Activated T-helper 1 cell treated with anti-CD3 and anti-CD28 coated beads, Interleukin-12 subunit alpha, Interleukin-12 subunit beta, Interleukin-2, Interleukin-4 antibody, amounts not matched to agents 30 ng/mL and 10 ng/mL and 1 ng/mL, durations not matched to agents 14 hours and 24 hours and 36 hours (primary cell): ENCODE results near the gene TSPAN11. TPM values are rescaled to one million over a fixed set of nuclear protein-coding genes. Genes with fewer than 3 reads are reported as not detected.

Experiments
- DNase-seq: peaks from one replicate; pipeline ENCODE4 v3.0.0; 2021; ENCODE audit warnings: low spot score
- H3K27ac Mint-ChIP-seq: one replicate; pipeline ENCODE4 v1.8.0; 2021; ENCODE audit warnings: mild to moderate bottlenecking, mixed read lengths
- H3K27me3 Mint-ChIP-seq: one replicate; pipeline ENCODE4 v1.8.0; 2022; ENCODE audit warnings: mild to moderate bottlenecking, moderate library complexity, mixed read lengths; ENCODE audit not compliant: insufficient read depth
- H3K36me3 Mint-ChIP-seq: one replicate; pipeline ENCODE4 v1.8.0; 2021; ENCODE audit warnings: low read depth, mixed read lengths
- H3K4me1 Mint-ChIP-seq: one replicate; pipeline ENCODE4 v1.8.0; 2021; ENCODE audit warnings: low read depth, mixed read lengths
- H3K4me3 Mint-ChIP-seq: one replicate; pipeline ENCODE4 v1.8.0; 2021; ENCODE audit warnings: mild to moderate bottlenecking, moderate library complexity, mixed read lengths
- H3K9me3 Mint-ChIP-seq: one replicate; pipeline ENCODE4 v1.8.0; 2021; ENCODE audit warnings: mixed read lengths
- intact Hi-C: fragments of 100-400 bp; cut with micrococcal nuclease; formaldehyde crosslinking; loops from one replicate; pipeline ENCODE4 v1.15.1; 2024
- total RNA-seq: library from RNA; stranded (reverse); gene quantifications from 2 replicates; pipeline ENCODE4 v1.2.3, GENCODE V29; 2022

Gene TSPAN11
- total RNA-seq, 1 donor from 2014 or later: not detected

DNA sequence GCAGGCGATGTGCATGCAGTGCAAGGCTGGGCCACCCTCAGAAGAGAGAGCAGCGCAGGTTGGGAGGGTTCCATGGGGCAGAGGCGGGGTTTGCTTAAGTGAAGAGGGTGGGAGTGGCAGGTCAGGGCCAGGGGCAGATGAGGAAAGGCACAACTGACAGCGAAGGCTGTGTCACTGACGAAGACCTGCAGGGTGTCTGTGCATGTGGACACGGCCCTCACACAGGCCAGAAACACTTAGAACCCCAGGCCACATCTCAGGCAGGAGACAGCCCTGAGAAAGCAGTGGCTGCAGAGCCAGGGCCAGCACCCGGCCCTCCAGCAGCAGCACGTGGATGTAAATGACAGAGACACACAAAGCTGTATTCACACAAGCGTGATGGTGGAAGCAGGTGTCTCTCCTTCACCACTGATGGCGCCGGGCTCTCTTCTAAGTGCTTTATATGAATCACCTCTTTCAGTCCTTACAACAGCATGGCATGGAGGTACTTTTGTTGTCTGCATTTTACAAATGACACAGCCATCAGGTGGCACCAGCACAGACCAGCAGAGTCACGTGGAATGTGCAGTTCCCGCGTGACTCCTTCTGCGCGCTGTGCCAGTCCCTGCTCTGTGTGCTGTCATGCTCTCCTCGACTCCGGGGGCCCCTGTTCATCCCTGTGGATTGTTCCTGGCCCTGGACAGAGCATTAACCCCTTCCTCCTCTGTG lies 54.6 kb downstream of the TSPAN11 start:
- Mint-ChIP-seq H3K27me3 (no peaks in the 10 kb centered on the region), H3K36me3 (no peaks in the 10 kb centered on the region), H3K27ac (no peak overlapping the region), H3K4me1 (no peaks in the 10 kb centered on the region), H3K4me3 (no peak overlapping the region), H3K9me3 (no peaks in the 10 kb centered on the region)
- DNase-seq: no peak
- intact Hi-C loops: no loop called here

DNA sequence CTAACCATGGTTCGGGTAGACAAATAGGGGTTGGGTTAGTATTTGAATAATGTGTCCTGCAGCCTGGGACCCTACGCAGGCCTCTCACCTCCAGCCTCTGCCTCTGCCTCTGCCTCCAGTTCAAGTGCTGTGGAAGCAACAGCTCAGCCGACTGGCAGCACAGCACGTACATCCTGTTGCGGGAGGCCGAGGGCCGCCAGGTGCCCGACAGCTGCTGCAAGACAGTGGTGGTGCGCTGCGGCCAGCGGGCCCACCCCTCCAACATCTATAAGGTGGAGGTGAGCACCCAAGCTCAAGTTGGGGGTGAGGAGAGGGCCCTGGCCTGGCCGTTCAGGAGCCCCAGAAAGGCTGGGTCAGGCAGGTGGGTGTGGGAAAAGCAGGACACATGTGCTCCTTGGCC lies 55.9 kb downstream of the TSPAN11 start:
- Mint-ChIP-seq H3K4me1 (no peaks in the 10 kb centered on the region), H3K9me3 (no peaks in the 10 kb centered on the region), H3K27ac (no peak overlapping the region), H3K36me3 (no peaks in the 10 kb centered on the region), H3K4me3 (no peak overlapping the region), H3K27me3 (no peaks in the 10 kb centered on the region)
- intact Hi-C loops: no loop called here
- no peak for DNase-seq

DNA sequence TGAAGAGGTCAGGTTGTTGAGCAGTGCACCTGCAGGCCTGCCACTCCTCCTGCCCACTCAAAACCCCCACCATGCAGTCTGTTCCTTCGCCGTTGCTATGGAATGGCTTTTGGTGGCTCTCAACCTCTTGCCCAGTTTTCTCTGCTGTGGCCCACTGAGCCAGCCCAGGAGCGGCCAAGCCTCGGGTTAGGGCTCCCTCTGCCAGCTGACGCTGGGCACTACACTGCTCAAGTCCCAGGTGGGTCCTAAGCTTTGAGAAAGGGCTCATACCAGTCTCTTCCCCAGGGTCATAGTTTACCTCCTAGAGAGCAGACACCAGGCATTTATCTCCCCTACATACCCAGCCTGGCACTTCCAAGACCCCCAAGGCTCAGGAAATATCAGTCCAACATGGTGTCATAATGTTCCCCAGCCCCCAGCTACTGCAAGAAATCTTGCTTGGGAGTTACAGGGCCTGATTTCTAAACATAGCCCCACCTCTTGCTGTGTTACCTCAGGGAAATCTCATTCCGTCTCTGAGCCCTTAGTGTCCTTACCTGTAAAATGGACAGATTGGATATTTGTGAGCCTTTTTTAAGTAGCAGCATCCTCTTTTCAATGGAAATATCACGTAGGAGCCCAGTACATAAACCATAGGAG lies 59.4 kb downstream of the TSPAN11 start:
- H3K27ac Mint-ChIP-seq: no peak overlapping the region
- no peak overlapping the region for H3K4me3 Mint-ChIP-seq
- H3K4me1 Mint-ChIP-seq: no peaks in the 10 kb centered on the region
- no peaks in the 10 kb centered on the region for H3K9me3 Mint-ChIP-seq
- intact Hi-C loops: loop anchor here (1.0 kb wide), 1 partner anchor 139 kb away; no protein-coding TSS in a partner anchor
- DNase-seq: no peak
- no peaks in the 10 kb centered on the region for H3K36me3 Mint-ChIP-seq
- H3K27me3 Mint-ChIP-seq: no peaks in the 10 kb centered on the region

DNA sequence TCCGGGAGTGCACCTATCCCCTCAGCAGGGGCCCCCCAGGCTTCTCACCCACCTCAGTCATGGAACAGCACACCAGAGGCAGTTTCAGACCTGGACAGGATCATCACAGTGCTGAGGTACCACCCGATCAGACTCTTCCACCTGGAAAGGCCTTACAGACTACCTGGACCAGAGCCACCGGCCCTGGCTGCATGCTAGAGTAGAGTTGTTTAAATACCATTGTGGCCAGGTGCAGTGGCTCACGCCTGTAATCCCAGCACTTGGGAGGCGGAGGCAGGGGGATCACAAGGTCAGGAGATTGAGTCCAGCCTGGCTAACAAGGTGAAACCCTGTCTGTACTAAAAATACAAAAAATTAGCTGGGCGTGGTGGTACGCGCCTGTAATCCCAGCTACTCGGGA lies 61.5 kb downstream of the TSPAN11 start:
- intact Hi-C loops: no loop called here

DNA sequence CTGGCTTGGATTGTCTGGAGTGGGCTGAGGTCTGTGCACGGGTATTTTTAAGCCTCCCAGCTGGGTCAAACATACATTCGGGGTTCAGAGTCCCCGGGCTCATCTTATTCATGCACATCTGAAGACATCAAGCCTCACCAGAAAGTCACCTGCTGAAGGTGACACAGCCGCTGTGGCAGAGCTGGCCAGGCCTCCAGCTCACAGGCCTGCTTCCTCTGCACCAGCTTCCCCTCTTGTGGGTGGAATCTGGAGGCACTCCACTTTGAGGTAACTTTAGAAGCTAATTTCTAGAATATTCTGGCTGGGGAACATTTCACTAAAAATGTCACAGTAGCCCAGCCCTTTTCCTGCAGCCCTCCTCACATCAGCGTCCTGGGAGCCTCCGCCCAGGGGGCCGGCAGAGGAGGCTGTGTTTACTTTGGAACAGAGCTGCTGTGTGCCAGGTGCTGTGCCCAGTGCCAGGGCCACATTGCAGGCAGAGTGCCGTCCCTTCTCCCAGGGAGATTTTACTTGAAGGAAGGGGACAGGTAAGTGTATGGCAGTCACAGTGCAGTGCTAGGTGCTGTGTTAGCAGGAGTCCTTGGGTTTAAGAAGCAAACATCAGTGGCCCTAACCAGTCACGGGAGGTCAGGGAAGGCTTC lies 62.2 kb downstream of the TSPAN11 start:
- DNase-seq: no peak
- Mint-ChIP-seq H3K27me3 (no peaks in the 10 kb centered on the region), H3K9me3 (no peaks in the 10 kb centered on the region), H3K4me3 (no peak overlapping the region), H3K4me1 (no peaks in the 10 kb centered on the region), H3K27ac (no peak overlapping the region), H3K36me3 (no peaks in the 10 kb centered on the region)
- intact Hi-C loops: no loop called here

More for the DNA sequence above, 61.5 kb downstream of the TSPAN11 start:
- H3K4me3 Mint-ChIP-seq: no peak overlapping the region
- H3K27me3 Mint-ChIP-seq: no peaks in the 10 kb centered on the region
- H3K9me3 Mint-ChIP-seq: no peaks in the 10 kb centered on the region
- DNase-seq: no peak
- H3K27ac Mint-ChIP-seq: no peak overlapping the region
- H3K4me1 Mint-ChIP-seq: no peaks in the 10 kb centered on the region
- H3K36me3 Mint-ChIP-seq: no peaks in the 10 kb centered on the region

DNA sequence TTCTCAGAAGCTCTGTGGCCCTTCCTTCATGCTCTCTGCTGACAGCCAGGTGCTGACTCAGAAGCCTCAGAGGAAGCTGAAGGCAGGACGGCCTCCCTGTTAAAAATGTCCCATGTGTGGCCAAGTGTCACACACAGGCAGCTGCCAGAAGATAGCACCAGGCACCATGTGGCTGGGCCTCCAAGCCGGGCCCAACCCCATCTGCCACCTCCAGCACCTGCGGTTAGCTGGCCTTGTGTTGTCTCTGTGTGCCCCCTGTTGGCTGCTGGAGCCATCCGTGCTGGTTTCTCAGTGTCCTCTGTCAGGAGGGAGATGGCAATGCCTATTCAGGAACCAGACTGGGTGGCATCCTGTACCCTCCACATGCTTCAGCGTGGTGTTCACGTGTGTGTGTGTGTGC lies 63.2 kb downstream of the TSPAN11 start:
- Mint-ChIP-seq H3K27me3 (no peaks in the 10 kb centered on the region), H3K9me3 (no peaks in the 10 kb centered on the region), H3K27ac (no peak overlapping the region), H3K4me1 (no peaks in the 10 kb centered on the region), H3K36me3 (no peaks in the 10 kb centered on the region), H3K4me3 (no peak overlapping the region)
- DNase-seq: no peak
- intact Hi-C loops: no loop called here

DNA sequence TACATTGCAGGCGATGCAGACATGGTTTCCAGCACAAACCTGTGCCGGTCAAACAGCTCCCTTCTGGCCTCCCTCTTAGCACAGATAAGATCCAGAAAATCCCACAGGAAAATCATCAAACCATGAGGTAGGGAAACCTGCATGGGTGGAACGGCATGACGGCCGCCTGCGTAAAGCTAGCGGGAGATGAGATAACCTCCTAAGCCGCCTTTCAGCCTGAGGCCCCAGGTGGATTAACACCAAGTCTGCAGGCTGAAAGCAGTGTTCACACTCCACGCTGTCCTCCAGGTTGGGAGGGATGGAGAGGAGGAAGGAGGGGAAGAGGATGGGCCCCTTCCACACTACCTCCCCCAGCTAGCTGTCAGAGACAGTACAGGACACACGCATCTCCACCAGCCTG lies 63.8 kb downstream of the TSPAN11 start:
- no peak overlapping the region for H3K27ac Mint-ChIP-seq
- no peak overlapping the region for H3K4me3 Mint-ChIP-seq
- no peaks in the 10 kb centered on the region for H3K9me3 Mint-ChIP-seq
- no peak for DNase-seq
- H3K36me3 Mint-ChIP-seq: no peaks in the 10 kb centered on the region
- no peaks in the 10 kb centered on the region for H3K4me1 Mint-ChIP-seq
- intact Hi-C loops: no loop called here
- H3K27me3 Mint-ChIP-seq: no peaks in the 10 kb centered on the region

- intact Hi-C loops: no loop called here
- H3K36me3 Mint-ChIP-seq: no peaks in the 10 kb centered on the region
- no peak for DNase-seq
- H3K27ac Mint-ChIP-seq: no peak overlapping the region
- no peak overlapping the region for H3K4me3 Mint-ChIP-seq
- H3K9me3 Mint-ChIP-seq: no peaks in the 10 kb centered on the region
- no peaks in the 10 kb centered on the region for H3K27me3 Mint-ChIP-seq
- H3K4me1 Mint-ChIP-seq: no peaks in the 10 kb centered on the region
These were observed 64.2 kb downstream of the TSPAN11 start for GRCh38 chr12:30990776-30991175.

DNA sequence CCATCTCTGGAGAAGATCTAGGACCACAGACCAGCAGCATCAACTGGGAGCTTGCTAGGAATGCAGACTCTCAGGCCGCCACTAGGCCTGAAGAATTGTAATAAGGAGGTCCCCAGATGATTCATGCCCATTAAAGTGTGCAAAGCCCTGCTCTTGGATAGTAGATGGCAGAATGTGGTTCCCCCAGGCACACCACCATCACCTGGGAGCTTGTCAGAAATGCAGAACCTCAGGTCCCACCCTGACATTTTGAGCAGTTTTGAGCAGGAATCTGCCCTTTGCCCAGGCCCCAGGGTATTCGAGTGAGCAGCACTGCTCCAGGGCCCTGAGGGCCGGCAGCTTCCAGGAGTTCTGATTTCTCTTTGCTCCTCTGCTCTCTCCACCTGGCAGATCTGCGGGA lies 64.9 kb downstream of the TSPAN11 start:
- Mint-ChIP-seq H3K9me3 (no peaks in the 10 kb centered on the region), H3K36me3 (no peaks in the 10 kb centered on the region)

DNA sequence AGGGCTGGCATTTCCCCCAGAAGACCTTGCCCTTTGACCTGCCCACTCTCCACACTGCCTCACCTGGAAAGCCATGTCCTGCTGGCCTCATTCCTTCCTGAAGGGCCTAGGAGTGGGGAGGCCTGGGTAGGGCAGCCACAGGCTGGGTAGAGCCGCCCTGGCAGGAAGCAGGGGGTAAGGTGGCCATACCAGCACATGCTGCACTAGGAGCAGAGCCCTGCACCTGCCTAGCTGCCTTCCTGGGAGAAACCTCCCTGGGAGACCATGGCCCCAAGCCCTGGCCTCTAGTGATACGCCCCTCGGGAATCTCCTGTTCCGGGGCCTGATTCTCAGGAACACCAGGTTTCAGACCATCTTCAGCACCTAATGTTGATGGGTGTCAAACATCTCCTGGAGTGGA lies 65.8 kb downstream of the TSPAN11 start:
- Mint-ChIP-seq H3K4me3 (no peak overlapping the region), H3K36me3 (no peaks in the 10 kb centered on the region), H3K27me3 (no peaks in the 10 kb centered on the region), H3K27ac (no peak overlapping the region), H3K4me1 (no peaks in the 10 kb centered on the region), H3K9me3 (no peaks in the 10 kb centered on the region)
- intact Hi-C loops: no loop called here
- no peak for DNase-seq

More for the DNA sequence above, 64.9 kb downstream of the TSPAN11 start:
- DNase-seq: no peak
- Mint-ChIP-seq H3K4me1 (no peaks in the 10 kb centered on the region), H3K27ac (no peak overlapping the region), H3K4me3 (no peak overlapping the region), H3K27me3 (no peaks in the 10 kb centered on the region)
- intact Hi-C loops: no loop called here

DNA sequence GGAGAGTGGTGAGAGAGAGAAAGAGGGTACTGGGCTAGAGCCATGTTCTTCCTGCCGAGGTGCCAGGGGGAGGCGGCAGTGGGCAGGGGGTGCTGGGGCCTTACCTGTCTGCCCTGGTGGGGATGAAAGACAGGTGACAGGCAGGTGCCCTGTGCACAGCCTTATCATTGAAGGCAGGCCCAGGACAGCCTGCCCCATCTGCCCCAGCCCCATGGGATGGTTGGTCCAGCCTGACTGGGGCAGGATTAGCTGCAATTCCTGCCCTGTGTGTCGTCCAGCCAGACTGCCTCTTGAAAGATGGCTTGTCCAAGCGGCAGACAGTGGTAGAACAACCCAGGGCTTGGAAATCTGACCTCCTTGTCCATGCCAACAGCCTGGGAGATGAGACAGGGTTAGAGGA lies 67.2 kb downstream of the TSPAN11 start:
- DNase-seq: no peak
- Mint-ChIP-seq H3K36me3 (no peaks in the 10 kb centered on the region), H3K9me3 (no peaks in the 10 kb centered on the region), H3K4me1 (no peaks in the 10 kb centered on the region), H3K27ac (no peak overlapping the region), H3K4me3 (no peak overlapping the region), H3K27me3 (no peaks in the 10 kb centered on the region)
- intact Hi-C loops: no loop called here

DNA sequence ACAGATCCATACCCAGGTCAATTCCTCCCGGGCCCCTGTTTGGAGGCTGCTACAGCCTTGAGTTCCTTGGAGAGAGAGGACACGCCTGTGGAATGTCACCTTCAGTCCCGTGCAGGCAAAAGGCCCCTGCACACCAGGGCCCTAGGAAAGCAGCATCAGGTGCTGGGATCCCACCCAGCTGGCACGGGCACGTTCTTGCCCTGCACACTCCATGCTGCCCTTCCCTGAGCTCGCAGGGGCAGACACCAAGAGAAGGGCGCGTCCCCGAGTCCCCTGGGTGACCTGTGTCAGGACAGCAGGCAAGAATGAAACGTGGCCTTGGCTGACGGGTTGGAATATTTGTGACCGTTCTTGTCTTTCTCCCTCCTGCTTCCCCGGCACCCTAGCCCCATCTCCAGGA lies 67.7 kb downstream of the TSPAN11 start:
- Mint-ChIP-seq H3K9me3 (no peaks in the 10 kb centered on the region), H3K27ac (no peak overlapping the region), H3K4me3 (no peak overlapping the region), H3K4me1 (no peaks in the 10 kb centered on the region), H3K27me3 (peaks cover 2% of the 10 kb centered on the region), H3K36me3 (no peaks in the 10 kb centered on the region)
- intact Hi-C loops: no loop called here
- no peak for DNase-seq

- intact Hi-C loops: no loop called here
- Mint-ChIP-seq H3K4me1 (no peaks in the 10 kb centered on the region), H3K36me3 (no peaks in the 10 kb centered on the region), H3K27me3 (peaks cover 2% of the 10 kb centered on the region), H3K27ac (no peak overlapping the region), H3K9me3 (no peaks in the 10 kb centered on the region), H3K4me3 (no peak overlapping the region)
- DNase-seq: no peak
These were observed 69.7 kb downstream of the TSPAN11 start for GRCh38 chr12:30996255-30996654.
